ENCODE measurements around the gene RFX1.

The RFX1 gene

DNA sequence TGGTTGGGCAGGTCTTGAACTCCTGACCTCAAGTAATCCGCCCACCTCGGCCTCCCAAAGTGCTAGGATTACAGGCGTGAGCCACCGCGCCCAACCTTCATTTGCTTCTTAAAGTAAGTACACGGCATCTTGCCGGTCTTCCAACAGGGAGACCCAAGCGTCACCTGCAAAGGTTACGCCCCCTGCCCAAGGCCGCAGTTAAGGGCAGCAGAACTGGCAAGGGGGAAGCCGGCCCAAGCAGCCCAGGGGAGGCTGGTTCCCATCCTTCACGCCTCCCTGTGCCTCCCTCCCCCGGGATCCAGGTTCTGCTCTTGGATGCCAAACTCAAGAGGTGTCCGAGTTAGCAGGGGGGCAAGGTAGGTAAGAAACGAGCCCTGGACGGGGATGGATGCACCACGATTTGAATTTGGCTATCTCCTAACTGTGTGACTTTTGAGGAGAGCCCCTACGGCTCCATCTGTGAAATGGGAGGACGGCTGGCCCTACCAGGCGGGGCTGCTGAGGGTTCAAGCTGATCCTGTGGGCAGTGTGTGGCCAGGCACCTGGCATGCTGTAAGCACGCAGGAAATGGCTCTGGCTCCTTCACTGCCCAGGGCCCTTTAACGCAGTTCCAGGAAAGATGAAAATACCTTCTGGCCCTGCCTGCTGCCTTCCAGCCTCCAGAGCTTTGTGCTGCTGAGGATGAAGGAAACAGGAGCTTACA lies 9.0 kb downstream of the RFX1 start:
- DNase-seq (ENCODE audit: low read depth), result no peak

DNA sequence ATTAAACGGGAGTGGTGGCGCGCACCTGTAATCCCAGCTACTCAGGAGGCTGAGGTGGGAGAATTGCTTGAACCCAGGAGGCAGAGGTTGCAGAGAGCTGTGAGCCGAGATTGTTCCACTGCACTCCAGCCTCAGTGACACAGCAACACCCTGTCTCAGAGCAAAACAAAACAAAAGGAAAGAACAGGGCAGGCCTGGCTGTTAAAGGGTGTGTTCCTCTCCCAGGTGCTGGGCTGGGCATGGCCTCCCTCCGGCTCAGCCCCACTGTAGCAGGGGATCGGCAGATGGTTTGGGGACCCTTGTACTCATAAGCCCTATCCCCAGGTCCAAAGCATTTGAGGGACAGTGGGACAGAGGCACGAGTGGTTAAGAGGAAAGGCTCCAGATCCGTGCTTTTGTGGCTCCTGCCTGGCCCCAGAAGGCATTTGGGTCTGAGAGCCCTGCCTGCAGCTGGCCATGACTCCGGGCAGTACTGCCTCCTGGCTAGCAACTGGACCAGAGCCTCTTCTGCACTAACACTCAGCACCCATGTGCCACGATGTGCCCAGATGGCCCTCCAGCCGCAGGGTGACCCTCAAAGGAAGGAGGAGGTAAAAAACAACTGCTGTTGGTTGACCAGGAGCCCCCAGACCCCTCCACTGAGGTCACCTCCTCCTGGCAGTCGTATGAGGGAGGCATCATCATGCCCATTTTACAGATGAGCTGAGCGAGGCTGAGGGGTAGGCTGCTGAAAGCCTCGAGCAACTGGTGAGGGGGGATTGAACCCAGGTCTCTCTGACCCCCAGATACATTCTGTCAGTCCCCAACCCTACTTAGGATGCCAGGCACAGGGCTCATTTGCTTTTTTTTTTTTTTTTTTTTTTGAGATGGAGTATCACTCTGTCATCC lies 10.0 kb downstream of the RFX1 start:
- DNase-seq (ENCODE audit: low read depth), result no peak

DNA sequence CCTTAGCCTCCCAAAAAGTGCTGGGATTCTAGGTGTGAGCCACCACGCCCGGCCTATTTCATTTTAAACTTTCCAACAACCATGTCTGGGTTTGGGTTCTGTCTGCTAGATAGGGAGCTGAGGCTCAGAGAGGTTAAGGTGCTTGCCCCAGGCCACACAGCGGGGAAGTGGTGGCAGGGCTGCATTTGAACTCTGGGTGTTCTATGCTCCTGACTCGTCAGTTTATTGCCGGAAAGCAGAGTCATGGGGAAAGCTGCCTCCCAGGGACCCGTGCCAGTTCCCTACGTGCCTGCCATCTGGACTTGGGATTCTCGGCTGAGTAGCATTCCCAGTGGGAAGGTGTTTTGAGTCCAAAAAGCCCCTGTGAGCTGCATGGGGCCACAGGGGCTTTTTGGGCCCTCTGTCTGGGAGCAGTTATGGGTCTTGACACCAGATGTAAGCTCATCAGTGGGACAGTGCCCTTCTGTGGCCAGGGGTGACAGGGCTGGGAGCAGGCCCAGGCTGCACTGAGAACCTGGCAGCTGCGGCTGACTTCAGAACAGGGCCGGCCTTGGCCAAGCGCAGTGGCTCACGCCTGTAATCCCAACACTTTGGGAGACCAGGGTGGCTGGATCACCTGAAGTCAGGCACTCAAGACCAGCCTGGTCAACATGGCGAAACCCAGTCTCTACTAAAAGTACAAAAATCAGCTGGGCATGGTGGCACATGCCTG lies 10.9 kb downstream of the RFX1 start:
- DNase-seq (ENCODE audit: low read depth), result no peak

DNA sequence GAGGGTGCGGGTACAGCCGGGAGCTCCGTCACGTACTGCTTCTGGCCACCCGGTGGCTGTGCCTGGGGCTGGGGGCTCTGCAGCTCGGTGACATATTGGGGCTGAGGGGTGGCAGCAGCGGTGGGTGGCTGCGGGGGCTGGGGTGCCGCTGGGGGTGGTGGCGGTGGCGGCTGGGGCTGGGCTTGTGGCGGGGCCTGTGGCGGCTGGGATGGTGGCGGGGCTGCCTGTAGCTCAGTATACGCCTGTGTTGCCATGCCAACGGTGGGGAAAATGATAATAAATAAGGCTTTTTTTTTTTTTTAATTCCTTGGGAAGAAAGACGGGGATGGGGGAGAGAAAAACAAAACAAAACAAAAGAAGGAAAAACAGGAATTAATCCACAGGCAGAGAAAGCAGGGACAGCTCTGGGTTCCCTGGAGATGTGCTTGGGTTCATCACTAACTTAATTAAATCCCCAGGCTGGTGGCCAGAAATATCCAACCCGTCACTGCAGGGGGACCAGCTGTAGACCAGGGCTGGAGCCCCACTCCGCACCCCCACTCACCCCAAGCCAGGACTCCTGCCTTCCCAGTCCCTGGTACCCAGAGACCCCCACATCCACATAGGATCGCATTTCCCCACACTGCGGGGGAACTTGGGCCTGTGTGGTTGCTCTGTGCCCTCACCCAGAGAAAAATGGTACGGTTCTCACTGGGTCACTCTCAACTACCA lies 12.4 kb downstream of the RFX1 start:
- DNase-seq (ENCODE audit: low read depth), result no peak

DNA sequence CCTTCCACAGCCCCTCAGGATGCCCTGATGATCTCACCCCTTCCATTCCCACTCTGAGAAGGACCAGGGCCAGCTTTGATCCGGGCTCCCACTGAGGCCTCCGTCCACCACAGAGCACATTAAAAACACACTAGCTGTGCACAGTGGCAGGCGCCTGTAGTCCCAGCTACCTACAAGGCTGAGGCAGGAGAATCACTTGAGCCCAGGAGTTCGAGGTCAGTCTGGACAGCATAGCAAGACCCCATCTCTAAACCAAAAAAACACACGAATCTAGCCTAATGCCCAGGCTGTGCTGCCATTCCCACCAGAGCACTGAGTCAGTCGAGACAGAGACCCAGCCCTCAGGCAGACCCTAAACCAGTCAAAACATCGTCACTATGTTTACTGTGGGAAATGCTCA lies 14.1 kb downstream of the RFX1 start:
- no peak for DNase-seq (ENCODE audit: low read depth)

DNA sequence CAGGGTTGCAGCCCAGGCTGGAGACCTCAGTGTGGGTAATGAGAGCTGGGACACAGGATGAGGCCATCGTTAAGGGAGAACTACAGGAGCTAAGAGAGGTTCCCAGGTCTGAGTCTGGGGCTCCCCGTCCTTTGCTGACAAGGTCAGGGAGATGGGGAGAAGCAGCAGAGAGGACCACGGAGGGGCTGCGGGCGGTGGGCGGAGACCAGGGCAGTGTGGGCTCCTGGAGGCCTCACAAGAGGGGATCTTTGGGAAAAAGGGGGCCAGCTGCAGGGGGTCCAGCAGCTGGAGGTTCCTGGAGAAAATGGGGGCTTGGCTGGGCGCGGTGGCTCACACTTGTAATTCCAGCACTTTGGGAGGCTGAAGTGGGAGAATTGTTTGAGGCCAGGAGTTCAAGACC lies 16.0 kb downstream of the RFX1 start:
- DNase-seq (ENCODE audit: low read depth), result no peak

DNA sequence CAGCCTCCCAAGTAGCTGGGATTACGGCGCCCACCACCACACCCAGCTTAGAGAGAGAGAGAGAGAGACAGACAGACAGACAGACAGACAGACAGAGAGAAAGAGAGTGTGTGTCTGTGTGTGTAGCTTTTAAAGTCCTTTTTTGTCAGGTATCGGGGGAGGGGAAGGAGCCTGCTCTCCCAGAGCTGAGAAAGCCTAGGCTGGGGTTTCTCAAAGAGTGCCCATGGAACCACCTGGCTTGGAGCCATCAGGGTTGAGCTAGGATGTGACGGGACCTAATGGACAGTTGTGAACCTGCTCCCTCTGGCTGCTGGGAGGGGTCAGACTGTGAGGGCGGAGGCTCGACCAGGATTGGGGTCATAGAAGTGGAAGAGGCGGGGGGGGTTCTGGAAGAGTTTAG lies 16.6 kb downstream of the RFX1 start:
- DNase-seq (ENCODE audit: low read depth), result no peak

DNA sequence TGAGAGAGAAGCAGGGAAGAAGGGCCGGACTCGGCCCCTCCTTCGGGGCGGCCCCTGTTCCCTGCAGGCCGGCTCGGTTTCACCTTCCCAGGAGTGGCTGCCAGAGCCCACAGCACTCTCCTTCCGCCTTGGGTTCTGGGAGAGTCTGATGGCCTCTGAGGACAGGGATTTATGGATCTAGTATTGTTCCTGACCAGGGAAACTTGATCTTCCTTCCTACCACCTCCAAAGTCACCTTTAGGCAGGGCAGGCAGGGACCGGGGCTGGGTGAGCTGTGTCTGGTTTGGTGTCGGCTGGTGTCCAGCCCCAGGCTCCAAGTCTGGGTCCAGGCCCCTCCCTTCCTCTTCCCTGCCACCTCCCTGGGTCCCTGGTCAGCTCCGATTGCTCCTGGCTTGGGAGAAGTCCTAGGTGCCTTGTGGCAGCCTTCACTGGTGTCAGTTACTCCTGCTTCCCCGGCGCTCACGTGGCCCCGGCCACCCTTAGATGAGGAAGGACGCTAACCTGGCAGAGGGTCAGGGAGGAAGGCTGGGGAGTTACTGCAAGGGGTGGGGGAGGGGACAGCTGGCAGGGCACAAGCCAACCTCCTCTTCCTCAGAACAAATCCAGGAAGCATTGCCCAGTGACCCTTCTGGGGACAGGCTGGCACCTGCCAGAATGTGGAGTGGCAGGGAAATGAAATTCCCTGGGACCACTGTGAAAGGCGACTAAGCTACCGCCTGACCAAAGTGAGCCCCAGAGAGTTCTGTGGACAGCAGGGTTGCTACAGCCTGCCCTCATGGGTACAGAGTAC lies 18.8 kb downstream of the RFX1 start:
- no peak for DNase-seq (ENCODE audit: low read depth)

DNA sequence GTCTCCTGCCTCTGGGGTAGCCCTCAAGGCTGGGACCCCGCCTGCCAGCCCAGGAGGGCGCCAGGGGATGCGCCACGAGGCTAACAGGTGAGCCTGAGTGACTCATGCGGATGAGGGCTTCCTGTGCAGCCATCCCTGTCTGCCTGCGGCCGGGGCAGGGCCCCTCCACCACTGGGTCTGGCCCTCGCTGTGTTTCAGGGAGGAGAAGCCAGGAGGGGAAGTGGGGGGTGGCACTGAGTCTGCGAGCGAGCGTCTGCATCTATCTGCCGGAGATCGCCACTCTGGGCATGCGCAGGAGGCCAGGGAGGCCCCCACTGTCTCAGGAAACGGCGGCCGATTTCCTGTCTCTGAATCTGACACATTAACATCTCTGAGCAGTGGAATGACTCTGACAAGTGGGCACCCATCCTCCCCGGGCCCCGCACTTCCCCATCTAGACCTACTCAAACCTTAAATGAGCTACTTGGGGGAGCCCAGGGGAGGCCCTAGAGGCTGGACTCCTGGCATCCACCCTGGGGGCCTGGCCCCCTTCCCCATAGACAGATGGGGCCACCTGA lies 19.7 kb downstream of the RFX1 start:
- no peak for DNase-seq (ENCODE audit: low read depth)

DNA sequence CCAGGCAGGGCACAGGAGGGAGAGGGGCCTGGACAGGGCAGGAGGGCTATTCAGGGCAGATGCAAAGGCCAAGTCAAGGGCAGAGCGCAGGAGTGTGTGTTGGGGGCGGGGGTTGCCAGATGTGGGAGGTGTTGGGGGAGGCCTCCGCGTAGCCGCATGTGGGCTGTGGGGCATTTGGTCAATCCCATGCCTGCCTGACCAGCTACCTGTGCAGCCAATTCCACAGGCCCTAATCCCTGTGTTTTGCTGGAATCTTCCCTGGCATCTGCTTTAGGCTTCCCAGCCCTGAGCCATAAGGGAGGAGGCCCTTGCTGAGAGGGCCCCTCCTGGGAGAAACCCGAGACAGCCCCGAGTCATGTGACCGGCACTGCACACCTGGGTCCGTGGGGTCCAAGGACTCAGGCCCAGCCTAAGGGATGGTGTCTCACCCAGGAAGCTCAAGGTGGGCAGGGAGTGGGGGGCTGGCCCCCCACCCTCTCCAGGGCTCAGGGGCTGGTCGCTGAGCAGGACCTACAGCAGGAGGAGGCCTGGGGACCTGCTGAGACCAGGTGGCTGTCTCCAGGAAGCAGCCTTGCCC lies 20.3 kb downstream of the RFX1 start:
- DNase-seq (ENCODE audit: low read depth), result no peak

DNA sequence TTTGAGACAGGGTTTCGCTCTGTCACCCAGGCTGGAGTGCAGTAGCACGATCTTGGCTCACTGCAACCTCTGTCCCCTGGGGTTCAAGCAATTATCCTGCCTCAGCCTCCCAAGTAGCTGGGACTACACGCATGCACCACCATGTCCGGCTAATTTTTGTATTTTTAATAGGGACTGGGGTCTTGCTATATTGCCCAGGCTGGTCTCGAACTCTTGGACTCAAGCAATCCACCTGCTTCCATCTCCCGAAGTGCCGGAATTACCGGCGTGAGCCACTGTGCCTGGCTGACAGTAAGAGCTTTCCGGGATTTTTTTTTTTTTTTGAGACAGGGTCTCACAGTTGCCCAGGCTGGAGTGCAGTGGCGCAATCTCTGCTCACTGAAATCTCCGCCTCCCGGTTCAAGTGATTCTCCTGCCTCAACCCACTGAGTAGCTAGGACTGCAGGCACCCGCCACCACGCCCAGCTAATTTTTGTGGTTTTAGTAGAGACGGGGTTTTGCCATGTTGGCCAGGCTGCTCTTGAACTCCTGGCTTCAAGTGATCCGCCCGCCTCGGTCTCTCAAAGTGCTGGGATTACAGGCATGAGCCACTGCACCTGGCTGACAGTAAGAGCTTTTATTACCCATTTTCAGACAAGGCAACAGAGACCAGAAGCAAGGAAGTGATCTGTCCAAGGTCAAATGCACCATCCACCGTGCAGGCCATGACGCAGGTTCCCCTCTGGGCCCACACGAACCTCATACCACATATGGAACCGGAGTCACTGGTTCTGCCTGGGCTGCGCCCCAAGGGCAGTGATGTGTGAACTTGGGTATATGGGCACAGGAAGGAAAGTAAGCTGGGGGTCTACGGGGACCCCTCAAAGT lies 21.0 kb downstream of the RFX1 start:
- no peak for DNase-seq (ENCODE audit: low read depth)

DNA sequence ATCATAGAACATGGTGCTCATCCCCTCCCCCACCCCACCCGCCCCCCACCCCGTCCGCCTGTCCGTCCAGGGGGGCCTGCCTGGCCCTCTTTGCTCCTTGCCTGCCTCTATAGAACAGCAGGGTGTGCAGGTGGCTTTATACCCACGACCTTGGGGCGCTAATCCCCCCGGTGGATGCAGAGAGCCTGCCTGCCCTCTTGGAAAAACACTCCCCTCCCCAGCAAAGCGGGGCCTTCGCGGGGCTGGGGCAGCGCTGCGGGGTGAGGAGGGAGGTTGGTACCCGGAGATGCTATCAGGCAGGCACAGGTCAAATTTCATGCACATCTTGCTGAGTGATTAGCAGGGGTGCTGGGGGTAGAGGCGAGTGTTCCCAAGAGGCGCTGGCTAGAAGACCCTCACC lies 21.9 kb downstream of the RFX1 start:
- DNase-seq (ENCODE audit: low read depth), result no peak

DNA sequence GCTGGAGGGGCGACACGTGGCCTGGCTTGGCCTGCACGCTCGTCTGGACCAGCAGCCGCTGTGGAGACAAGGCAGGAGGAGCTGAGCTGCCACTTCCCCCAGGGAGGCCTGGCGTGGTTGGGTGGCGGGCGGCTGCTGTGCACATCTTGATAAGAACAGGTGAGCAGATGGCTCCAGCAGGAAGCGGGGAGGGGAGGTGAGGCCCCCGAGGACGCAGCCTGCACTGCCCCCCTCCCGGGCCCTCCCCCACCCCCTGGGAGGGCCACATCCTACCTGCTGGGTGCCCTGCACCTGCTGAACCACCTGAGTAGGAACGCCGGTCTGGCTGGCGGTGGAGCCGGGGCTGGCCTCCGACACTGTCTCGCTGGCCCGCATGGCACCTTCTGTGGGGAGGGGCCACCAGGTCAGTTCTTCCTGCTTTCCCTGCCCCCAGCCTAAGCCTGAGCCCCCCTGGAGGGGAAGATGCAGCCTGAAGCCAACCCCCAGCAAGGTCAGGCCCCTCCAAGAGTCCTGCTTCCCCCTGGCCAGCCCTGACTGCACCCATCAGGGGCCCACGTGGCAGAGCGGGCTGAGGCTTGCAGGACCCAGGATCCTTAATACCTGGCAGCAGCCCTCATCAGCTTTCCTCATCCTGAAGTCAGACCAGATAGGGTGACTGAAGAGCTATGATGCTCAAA lies 22.8 kb downstream of the RFX1 start:
- DNase-seq (ENCODE audit: low read depth), result no peak

DNA sequence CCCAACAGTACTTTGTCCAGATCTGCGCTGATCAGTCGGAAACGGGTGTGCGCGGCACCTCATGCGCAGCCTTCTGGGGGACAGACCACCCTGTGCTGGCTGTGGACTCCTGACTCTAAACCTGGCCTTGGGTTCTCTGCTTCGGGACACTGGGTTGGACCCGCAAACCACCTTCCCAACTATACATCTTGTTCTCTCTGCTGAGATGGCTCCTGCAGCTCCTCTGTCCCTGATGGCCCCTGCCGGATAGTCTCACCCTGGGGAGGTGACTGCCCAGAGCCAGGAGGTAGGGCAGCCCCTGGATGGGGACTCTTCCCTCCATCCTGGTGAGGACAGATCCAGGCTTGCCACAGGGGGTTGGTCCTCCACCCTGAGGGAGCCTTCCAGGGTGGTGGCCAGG lies 23.3 kb downstream of the RFX1 start:
- DNase-seq (ENCODE audit: low read depth), result no peak

DNA sequence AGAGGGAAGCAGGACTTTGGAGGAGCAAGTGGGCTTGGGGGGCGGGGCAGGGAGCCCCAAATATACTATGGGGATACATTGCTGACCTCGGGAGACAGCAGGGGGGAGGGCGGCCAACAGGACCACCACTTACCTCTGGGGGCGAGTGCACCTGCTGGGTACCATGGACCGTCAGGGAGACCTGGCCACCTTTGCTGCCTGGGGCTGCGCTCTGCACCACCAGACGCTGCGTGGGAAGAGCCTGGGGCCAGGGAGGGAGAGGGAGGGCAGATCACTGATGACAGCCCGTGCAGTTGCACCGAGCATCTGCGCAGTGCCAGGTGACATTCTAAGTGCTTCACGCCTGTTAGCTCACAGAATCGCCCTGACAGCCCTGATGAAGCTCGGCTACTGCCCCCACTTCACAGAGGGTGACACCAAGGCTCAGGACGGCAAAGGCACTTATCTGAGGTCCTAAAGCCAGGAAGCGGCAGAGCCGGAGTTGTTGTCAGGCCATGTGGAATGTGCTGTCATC lies 24.1 kb downstream of the RFX1 start:
- DNase-seq (ENCODE audit: low read depth), result no peak

DNA sequence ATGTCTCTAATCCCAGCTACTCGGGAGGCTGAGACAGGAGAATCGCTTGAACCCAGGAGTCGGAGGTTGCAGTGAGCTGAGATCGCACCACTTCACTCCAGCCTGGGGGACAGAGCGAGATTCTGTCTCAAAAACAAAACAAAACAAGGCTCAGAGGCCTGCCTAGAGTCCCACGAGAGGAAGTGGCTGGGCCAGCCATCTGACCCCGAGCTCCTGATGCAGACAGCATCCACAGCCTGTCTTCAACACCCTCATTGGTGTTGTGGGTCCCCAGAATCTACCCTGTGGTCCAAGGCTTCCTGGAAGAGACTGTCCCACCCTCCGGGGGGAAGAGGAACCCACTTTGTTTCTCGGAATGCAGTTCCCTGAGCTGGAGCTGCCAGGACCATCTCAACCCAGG lies 24.7 kb downstream of the RFX1 start:
- no peak for DNase-seq (ENCODE audit: low read depth)

DNA sequence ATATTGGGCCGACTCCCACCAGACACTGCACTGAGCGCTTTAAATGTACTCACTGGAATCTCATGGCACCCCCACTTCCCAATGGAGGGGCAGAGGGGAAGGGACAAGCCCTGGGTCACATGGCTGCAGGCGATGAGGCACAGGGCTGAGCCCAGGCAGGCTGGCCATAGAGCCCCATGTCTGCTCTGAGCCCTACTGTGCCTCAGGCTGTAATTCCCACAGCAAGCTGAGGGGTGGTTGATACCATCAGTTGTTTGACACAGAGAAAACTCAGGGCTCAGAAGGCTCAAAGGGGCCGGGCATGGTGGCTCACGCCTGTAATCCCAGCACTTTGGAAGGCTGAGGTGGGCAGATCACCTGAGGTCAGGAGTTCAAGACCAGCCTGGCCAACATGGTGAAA lies 25.1 kb downstream of the RFX1 start:
- no peak for DNase-seq (ENCODE audit: low read depth)

DNA sequence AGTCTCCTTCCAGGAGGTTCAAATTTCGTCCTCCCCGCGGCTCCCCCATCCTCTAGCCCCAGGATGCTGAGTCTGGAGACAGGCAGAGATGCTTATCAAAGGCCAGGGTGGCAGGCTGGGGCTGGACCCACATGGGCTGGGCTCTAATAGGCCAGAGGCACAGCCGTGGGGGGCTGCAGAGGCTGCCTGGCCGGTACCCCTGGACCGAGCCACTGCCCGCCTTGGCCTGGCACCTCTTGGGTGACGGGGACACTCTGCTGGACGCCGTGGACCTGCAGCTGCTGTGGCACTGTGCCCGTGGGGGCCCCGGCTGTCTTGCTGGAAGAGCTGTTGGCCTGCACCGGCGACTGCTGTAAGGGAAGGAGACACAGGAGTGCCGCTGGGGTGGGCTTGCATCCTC lies 25.8 kb downstream of the RFX1 start:
- DNase-seq (ENCODE audit: low read depth), result no peak

DNA sequence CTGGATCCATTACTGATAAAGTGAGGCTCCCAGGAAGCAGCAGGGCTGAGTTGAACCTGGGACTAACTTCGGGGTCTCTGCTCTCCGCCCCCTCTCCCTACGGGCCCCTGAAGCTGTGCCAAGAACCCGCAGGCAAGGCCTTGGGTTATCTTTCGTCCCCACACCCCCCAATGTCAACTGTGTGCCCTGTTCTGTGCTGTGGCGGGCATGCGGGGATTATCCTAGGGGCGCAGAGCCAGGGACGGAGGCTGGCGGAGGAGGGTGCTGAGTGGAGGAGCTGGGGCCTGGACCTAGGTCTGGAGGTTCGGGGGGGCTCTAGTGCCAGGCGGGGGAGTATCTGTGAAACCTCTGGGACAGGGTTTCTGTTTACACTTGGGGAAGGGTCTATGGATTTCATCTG lies 26.4 kb downstream of the RFX1 start:
- DNase-seq (ENCODE audit: low read depth), result no peak
